Neural progenitor cell (in vitro differentiated cells): ENCODE results near the gene PTPRN2.

Experiments used
- EZH2 ChIP-seq: fragments of 200-600 bp; sonication (generic); IDR thresholded peaks from 2 replicates; pipeline ENCODE4 v1.6.1; 2017; ENCODE audit warnings: antibody characterized with exemption, mild to moderate bottlenecking, moderate library complexity
- EZH2phosphoT487 ChIP-seq: fragments of 200-600 bp; sonication (generic); IDR thresholded peaks from 2 replicates; pipeline ENCODE4 v1.6.1; 2017; ENCODE audit warnings: antibody characterized with exemption
- TF ChIP-seq, protein P1 (sequence below): fragments of 200-600 bp; sonication (generic); IDR thresholded peaks from 2 replicates; pipeline ENCODE4 v1.5.1; 2017; ENCODE audit warnings: antibody characterized with exemption, mild to moderate bottlenecking

DNA sequence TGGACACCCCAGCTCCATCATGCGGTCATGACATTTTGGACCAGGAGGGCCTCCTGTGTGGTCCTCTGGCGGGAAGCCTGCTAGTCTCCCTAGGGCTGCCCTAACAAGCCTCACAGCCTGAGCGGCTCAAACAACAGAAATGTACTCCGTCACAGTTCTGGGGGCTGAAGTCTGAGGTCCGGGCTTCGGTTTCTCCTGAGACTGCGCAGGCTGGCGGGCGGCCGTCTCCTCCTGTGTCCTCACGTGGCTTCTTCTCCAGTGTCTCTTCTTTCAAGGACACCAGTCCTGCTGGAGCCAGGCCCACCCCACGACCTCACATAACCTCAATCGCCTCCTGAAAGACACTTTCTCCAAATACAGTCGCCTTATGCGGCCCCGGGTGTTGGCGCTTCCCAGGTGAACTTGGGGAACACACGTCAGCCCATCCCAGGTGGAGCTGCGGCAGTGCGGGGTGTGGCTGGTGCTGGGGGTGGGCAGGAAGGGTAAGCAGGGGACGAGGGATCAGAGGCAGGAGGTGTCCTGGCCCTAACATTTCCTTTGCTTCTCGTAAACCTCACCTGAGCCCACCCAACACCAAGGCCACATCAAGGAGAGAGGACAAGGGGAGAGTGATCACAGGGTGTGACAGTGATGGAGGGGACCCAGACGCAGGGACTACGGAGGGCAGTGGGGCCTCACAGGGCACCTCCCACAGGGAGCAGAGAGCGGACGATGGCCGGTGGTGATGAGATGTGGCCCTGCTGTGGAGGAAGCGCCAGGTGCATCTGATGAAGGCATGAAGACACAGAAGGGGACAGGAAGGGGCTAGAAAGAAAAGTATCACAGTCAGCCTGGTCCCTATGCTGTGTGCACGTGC, 580.6 kb downstream of the PTPRN2 start:
- TF ChIP-seq EZH2 (no peak), EZH2phosphoT487 (no peak)
- TF ChIP-seq, protein P1, sequence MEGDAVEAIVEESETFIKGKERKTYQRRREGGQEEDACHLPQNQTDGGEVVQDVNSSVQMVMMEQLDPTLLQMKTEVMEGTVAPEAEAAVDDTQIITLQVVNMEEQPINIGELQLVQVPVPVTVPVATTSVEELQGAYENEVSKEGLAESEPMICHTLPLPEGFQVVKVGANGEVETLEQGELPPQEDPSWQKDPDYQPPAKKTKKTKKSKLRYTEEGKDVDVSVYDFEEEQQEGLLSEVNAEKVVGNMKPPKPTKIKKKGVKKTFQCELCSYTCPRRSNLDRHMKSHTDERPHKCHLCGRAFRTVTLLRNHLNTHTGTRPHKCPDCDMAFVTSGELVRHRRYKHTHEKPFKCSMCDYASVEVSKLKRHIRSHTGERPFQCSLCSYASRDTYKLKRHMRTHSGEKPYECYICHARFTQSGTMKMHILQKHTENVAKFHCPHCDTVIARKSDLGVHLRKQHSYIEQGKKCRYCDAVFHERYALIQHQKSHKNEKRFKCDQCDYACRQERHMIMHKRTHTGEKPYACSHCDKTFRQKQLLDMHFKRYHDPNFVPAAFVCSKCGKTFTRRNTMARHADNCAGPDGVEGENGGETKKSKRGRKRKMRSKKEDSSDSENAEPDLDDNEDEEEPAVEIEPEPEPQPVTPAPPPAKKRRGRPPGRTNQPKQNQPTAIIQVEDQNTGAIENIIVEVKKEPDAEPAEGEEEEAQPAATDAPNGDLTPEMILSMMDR = no peak
